ENCODE data around the gene LRRC28.
A peak's percentile ranks its signal among the peaks of the same experiment; 100 is the strongest.

LRRC28 gene

DNA sequence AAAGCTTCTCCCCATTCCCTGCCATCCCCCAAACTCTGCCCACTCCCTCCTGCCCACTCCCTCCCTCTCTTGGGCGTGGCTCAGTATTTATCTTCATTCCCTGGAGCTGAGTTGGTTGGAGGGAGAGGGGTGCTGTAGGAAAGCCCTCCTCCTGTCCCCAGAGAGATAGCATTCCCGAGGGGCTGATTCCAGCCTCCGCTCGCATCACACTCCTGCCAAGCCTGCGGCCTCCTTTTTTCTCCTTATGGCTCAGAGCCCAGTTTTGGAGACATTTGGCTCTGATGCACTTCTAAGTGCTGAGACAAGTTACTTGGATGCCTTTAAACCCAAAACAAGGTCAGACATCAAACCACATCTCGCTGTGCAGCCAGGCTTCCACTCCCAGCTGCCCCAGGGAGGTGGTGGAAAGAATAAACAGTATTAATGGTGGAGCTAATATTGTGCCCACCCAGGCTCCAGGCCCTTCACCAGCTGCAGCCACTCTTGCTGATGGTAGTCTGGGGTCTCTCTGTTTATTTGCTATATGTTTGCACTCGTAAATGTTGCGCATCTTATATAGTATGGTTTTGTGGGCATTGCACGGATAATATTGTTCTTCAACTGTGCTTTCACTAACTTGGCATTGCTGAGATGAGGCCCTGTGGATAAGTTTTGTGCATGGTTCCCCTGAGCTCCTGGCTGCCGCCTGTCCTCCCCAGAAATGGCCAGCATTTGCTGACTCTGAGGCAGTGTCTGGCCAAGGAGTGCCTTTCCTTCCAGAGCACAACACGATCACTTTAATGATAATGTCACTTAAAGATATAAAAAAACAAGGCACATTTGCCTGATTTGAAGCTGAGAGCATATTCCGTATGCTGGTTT is 157.2 kb downstream of the LRRC28 start:
- TF ChIP-seq, protein P1, sequence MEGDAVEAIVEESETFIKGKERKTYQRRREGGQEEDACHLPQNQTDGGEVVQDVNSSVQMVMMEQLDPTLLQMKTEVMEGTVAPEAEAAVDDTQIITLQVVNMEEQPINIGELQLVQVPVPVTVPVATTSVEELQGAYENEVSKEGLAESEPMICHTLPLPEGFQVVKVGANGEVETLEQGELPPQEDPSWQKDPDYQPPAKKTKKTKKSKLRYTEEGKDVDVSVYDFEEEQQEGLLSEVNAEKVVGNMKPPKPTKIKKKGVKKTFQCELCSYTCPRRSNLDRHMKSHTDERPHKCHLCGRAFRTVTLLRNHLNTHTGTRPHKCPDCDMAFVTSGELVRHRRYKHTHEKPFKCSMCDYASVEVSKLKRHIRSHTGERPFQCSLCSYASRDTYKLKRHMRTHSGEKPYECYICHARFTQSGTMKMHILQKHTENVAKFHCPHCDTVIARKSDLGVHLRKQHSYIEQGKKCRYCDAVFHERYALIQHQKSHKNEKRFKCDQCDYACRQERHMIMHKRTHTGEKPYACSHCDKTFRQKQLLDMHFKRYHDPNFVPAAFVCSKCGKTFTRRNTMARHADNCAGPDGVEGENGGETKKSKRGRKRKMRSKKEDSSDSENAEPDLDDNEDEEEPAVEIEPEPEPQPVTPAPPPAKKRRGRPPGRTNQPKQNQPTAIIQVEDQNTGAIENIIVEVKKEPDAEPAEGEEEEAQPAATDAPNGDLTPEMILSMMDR (IDR thresholded peaks at IDR 0.05) = no peak
- H3K27ac ChIP-seq = peak overlapping the region; percentile 65 to 73
- H3K9me3 ChIP-seq = no peaks in the 10 kb centered on the region
- no peak overlapping the region for H3K4me3 ChIP-seq
- intact Hi-C loops (cut with DNase I; ENCODE audit: low total_unique reads) = no loop called here
- H3K36me3 ChIP-seq = no peaks in the 10 kb centered on the region
- no peaks in the 10 kb centered on the region for H3K27me3 ChIP-seq
- peaks cover 0 to 31% (median 25%) of the 10 kb centered on the region in 4 donors for H3K4me1 ChIP-seq
- peak in 1 of 2 donors; percentile 81 for DNase-seq

DNA sequence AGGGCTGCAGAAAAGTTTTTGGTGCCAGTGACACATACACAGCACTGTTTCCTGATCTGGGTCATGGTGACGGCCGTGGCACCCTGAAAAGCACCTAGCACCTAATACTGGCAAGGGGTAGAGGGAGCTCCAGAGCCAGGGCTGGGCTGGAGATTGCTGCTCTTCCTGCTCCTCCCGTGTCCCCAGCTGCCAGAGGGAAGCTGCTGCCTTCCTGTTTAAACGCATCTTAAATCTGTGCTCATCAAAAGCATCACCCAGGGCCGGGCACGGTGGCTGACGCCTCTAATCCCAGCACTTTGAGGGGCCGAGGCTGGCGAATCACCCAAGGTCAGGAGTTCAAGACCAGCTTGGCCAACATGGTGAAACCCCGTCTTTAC is 157.8 kb downstream of the LRRC28 start:
- Histone ChIP-seq H3K27me3 (no peaks in the 10 kb centered on the region), H3K4me3 (no peak overlapping the region), H3K27ac (peak overlapping the region; percentile 65 to 73), H3K4me1 (peaks cover 0 to 31% (median 25%) of the 10 kb centered on the region in 4 donors), H3K9me3 (no peaks in the 10 kb centered on the region), H3K36me3 (no peaks in the 10 kb centered on the region)
- TF ChIP-seq, protein P1 (IDR thresholded peaks at IDR 0.05) = peak; percentile 40 to 58
- intact Hi-C loops (cut with DNase I; ENCODE audit: low total_unique reads) = no loop called here
- peak; percentile 71 to 81 for DNase-seq

DNA sequence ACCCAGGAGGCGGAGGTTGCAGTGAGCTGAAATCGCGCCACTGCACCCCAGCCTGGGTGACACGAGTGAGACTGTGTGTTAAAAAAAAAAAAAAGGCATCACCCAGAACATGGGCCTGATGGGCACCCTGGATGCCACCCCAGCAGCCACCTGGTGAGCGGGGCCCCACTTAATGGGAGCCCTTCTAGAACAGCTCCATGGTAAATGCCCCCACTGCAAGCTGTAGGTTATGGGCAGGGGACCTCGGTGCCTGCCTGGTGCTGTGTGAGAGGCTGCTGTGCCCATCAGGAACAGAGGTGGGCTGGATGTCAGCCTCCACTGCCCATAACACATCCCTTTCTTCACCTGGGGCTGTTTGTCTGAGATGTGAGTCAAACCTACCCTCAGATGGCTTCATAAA is 158.3 kb downstream of the LRRC28 start:
- Histone ChIP-seq H3K27me3 (no peaks in the 10 kb centered on the region), H3K4me3 (no peak overlapping the region), H3K4me1 (peaks cover 0 to 31% (median 25%) of the 10 kb centered on the region in 4 donors), H3K36me3 (no peaks in the 10 kb centered on the region), H3K9me3 (no peaks in the 10 kb centered on the region), H3K27ac (peak overlapping the region; percentile 65 to 73)
- intact Hi-C loops (cut with DNase I; ENCODE audit: low total_unique reads) = no loop called here
- no peak for DNase-seq
- TF ChIP-seq, protein P1 (IDR thresholded peaks at IDR 0.05) = no peak

DNA sequence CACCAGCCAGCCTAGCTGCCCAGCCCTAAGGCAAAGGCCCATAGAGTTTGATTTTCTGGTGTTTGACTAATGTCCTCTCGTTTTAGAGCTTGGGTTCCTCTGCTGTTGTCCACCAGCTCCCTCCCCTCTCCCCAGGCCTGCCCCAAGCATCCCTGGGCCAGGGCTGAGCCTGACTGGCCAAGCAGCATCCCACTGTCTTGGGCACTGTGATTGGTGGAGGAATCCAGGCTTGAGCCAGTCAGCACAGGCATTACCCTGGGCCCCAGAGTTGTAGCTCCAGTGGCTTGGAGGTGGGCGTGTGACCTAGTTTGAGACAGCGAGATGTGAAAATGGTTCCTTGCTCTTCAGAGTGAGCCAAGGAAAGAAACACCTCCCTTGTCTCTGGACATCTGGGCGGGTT is 159.2 kb downstream of the LRRC28 start:
- Histone ChIP-seq H3K4me1 (peaks cover 0 to 31% (median 25%) of the 10 kb centered on the region in 4 donors), H3K4me3 (no peak overlapping the region), H3K27ac (no peak overlapping the region), H3K9me3 (no peaks in the 10 kb centered on the region), H3K27me3 (no peaks in the 10 kb centered on the region), H3K36me3 (no peaks in the 10 kb centered on the region)
- DNase-seq = no peak
- intact Hi-C loops (cut with DNase I; ENCODE audit: low total_unique reads) = no loop called here
- TF ChIP-seq, protein P1 (IDR thresholded peaks at IDR 0.05) = no peak

DNA sequence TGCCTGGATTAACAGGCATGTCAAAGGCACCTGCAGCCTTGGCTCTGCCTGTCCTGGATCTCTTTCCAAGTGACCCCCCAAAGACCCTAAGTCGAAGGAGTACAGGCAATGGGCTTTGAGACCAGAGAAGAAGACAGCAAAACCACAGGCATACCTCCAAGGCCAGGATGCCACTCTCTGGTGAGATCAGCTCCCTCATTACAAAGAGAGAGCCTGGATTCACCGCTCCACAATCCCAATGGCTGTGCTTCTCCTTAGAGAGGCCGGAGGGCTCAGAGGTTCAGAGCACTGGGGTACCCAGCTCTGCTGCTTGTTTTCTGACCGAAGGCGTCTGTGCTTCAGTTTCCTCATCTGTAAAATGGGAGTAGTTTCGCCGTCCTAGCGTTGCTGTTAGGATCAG is 160.0 kb downstream of the LRRC28 start:
- peaks cover 0 to 31% (median 25%) of the 10 kb centered on the region in 4 donors for H3K4me1 ChIP-seq
- H3K9me3 ChIP-seq = no peaks in the 10 kb centered on the region
- TF ChIP-seq, protein P1 (IDR thresholded peaks at IDR 0.05) = no peak
- DNase-seq = no peak
- no peaks in the 10 kb centered on the region for H3K36me3 ChIP-seq
- H3K4me3 ChIP-seq = no peak overlapping the region
- intact Hi-C loops (cut with DNase I; ENCODE audit: low total_unique reads) = no loop called here
- H3K27ac ChIP-seq = no peak overlapping the region
- no peaks in the 10 kb centered on the region for H3K27me3 ChIP-seq

Measured in tibial artery (tissue), 4 donors.